GM12865 (cell line): ENCODE measurements around the gene TIFAB.

Experiments
- DNase-seq: peaks from one replicate; pipeline ENCODE4 v3.0.0; 2010; ENCODE audit warnings: low read depth
- H3K4me3 ChIP-seq: 2 replicates; pipeline ENCODE4 v1.5.1; 2011; ENCODE audit warnings: mild to moderate bottlenecking, low read depth, low read length, control low read depth
- TF ChIP-seq, protein P1 (sequence below): IDR thresholded peaks from 2 replicates; pipeline ENCODE4 v1.5.1; 2011; ENCODE audit warnings: low read length, control low read depth, low read depth, inconsistent platforms; ENCODE audit not compliant: insufficient read depth; ENCODE audit errors: missing control alignments

TIFAB gene

DNA sequence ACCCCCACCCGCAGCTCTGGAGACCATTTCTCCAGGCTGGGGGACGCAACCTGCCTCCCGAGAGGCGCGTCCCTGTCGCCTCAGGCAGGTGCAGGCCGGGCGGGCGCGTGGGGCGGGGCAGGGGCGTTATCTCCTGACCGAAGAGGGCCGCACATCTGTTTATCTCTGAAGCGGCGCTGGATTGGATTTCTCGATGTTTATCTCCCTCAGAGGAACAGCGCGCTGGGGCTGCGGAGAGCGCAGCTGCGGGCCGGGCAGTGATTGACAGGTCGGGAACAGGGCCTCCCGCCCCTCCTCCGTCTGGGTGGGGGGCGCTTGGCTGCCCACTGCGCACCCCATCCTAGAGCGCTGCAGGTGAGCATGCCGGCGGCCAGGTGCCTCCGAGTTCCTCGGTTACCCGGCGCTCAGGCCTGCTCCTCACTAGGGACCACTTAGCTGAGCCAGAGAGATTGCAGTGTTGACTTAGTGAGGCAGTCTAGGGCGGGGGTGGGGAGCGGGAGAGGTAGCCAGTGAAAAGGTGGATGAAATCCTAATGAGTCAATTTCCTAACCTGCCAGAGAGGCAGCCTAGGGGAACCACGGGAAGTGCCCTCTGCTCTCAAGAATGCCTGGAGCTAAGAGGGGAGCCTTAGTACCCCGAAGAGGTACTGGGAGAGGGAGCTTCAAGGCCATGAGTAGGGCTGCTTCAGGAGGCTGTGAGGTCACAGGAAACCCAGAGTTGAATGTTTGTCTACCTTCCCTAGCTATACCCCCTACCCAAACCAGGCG, 39.6 kb upstream of the TIFAB start:
- H3K4me3 ChIP-seq, result no peak overlapping the region
- DNase-seq, result no peak

DNA sequence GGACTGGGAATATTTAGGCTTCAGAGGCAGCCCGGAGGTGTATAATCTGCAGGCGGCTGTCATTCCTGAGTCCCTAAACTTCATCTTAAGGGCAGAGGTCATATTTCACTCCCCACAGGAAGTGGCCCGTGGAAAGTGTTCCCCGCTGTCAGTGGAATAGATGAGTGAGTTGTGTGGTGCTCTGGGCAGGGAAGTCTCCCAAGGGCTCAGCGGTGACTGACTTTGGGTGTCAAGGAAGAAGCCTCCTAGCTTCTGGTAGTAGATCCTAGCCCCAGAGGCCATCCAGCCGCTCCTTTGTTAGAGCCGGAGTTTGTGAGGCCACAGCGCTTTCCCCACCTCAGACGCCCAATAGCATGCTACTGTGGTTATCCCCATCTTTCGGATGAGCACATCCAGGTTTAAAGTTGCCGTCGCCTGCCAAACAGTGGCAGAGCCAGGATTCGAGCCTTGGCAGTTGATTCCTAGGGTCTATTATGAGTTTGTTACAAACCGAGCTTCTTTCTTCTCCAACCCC, 38.9 kb upstream of the TIFAB start:
- TF ChIP-seq, protein P1, sequence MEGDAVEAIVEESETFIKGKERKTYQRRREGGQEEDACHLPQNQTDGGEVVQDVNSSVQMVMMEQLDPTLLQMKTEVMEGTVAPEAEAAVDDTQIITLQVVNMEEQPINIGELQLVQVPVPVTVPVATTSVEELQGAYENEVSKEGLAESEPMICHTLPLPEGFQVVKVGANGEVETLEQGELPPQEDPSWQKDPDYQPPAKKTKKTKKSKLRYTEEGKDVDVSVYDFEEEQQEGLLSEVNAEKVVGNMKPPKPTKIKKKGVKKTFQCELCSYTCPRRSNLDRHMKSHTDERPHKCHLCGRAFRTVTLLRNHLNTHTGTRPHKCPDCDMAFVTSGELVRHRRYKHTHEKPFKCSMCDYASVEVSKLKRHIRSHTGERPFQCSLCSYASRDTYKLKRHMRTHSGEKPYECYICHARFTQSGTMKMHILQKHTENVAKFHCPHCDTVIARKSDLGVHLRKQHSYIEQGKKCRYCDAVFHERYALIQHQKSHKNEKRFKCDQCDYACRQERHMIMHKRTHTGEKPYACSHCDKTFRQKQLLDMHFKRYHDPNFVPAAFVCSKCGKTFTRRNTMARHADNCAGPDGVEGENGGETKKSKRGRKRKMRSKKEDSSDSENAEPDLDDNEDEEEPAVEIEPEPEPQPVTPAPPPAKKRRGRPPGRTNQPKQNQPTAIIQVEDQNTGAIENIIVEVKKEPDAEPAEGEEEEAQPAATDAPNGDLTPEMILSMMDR, result no peak
- no peak overlapping the region for H3K4me3 ChIP-seq
- no peak for DNase-seq

More for the DNA sequence above, 39.6 kb upstream of the TIFAB start:
- TF ChIP-seq, protein P1, result no peak

DNA sequence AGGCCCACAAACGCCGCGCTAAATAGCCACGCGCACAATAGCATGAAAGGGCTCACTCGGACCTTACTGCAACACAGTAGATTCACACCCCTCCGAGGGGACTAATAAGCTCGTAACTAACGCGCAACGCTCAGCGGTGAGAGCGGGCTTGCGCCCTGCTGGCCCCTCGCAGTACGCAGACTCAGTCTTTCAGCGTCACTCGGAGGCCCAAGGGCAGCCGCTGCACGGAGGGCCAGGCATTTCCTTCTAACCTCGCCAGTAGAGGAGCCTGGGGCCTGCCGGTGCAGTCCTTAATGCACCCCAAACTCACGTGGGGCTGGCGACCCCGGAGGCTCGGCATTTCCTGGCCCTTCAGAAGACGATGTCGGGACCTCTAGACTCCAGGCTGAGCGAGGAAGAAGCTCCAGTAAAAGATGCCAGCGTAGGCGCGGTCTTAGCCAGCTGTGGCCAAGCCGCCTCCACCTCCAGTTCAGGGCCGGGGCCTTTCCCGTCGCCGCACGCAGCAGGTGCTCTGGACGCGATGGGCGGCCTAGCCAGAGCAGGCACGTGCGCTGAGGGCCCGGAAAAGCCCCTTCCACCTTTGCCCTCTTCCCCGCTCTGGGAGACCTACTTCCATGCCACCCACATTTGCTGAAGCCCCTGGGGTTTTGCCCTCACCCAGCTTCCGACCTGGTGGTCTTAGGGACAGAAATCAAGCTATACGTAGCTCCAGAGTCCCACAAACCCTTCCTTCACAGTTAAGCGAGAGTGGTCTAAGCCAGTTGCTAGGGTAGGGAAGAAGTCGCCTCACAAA, 38.3 kb upstream of the TIFAB start:
- H3K4me3 ChIP-seq, result no peak overlapping the region
- TF ChIP-seq, protein P1, result no peak
- DNase-seq, result no peak

DNA sequence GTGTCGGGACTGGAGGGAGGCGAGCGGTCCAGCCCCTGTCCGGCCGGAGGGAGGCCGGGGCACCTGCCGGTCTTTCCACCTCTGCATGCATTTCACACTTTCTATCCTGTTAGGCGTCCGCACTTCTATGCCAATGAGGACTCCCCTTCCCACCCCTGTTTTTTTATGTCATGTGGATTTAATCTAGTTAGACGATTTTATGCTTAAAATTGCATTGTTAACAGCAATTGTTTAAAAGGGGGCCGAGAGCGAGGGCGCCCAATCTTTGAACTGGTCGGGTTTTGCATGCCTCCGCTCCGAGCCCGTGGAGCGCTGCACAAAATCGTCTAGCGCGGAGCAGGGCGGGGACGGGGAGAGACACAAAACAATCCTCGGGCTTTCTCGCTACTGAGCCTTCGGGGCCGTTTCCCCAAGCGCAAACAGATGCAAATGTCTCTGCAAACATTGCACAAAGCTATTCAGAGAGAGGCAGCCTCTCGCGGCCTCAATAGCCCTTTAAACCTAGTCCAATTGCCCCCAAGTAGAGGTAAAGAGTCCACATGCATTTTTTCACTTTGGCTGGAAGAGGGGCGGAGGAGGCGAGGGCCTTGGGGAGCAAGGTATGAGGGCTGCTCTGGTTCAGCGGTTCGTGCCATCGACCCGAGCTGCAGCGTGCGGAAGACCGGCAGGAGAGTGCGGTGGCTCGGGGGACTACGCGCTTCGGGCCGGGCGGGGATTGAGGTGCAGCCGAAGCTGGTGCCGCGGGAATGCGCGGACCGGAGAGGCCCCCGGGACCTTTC, 37.5 kb upstream of the TIFAB start:
- H3K4me3 ChIP-seq, result no peak overlapping the region
- DNase-seq, result no peak
- TF ChIP-seq, protein P1, result no peak

DNA sequence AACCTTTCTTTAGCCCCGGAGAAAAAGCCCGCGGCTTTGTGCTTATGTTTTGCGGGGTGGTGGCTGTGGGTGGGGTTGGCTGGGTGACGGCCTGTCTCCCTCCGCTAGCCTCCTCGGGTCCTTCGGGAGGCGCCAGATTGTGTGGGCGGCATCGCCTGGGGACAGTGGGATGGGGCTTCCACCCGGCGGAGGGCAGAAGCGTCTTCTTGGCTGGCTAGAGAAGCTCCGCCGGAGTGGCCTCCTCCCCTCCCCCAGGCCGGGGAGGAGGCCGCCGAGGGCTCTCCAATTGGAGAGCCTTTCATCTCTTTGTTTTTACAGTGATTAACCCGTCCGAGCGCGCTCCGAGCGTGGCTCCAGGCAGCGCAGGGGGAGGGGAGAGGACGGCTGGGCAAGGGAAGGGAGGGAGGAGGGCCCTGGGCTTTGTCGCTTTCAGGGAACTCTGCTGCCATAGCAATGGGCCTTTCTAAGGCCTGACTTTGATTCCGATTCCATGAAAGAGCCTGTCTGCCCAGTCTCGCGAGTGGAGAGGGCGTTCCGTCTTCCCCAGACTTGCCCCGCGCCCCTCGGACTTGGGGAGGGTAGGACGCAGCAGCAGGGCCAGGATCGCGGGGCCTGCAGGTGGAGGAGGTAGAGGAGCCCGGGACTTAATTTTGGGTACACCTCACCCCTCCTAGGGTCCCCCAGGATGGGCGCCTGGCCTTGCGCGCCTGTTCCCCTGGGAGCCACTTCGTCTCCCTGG, 36.7 kb upstream of the TIFAB start:
- DNase-seq, result no peak
- H3K4me3 ChIP-seq, result no peak overlapping the region
- TF ChIP-seq, protein P1, result no peak
